ENCODE measurements around the gene SYNDIG1. TPM values are rescaled to one million over a fixed set of nuclear protein-coding genes. Genes with fewer than 3 reads are reported as not detected.

Gene SYNDIG1
- total and polyA plus RNA-seq, 2 of the 4 experiments (the other 2 are of a cell fraction) = not detected

DNA sequence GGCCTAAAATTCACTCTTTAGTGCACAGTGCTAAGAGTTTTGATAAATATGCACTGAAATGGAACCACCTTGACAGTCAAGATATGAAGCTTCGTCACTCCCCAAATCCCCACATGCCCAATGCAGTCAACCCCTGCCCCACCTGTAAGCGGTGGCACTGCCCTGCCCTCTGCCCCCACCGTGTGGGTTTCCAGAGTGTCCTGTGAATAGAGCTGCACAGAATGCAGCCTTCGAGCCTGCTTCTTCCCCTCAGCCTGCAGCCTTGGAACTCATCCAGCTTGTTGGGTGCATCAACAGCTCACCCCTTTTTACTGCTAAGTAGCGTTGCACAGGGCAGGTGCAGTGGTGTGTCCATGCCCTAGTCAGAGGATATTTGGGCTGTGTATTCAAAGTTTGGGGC, 216.3 kb downstream of the SYNDIG1 start:
- H2BK20ac ChIP-seq (ENCODE audit: low read depth, low read length) = no peak overlapping the region
- H3K4me2 ChIP-seq (ENCODE audit: low read depth, low read length) = no peak overlapping the region
- no peak overlapping the region for H3K9ac ChIP-seq (ENCODE audit: low read depth, low read length)
- H4K91ac ChIP-seq (ENCODE audit: insufficient read depth, low read depth, low read length) = no peak overlapping the region
- H2BK120ac ChIP-seq (ENCODE audit: low read depth, low read length) = no peak overlapping the region
- no peak overlapping the region for H3K4ac ChIP-seq (ENCODE audit: low read depth, low read length)
- H4K5ac ChIP-seq (ENCODE audit: low read depth, low read length) = no peak overlapping the region
- H3K9me3 ChIP-seq (ENCODE audit: control insufficient read depth, insufficient read depth, low read length) = no peaks in the 10 kb centered on the region
- H2AK9ac ChIP-seq (replicated peaks; ENCODE audit: low read depth, low read length, poor library complexity) = no peak overlapping the region
- H3K27ac ChIP-seq (ENCODE audit: insufficient read depth, low read length) = no peak overlapping the region
- ATAC-seq (ENCODE audit: low read depth) (no peak), DNase-seq (no peak)
- BruUV-seq (replicated peaks) = no TSS peak
- ChIA-PET CTCF (no interaction called here), POLR2A (ENCODE audit: unreplicated experiment) (no interaction called here)
- H4K20me1 ChIP-seq (ENCODE audit: insufficient read depth, low read length) = no peaks in the 10 kb centered on the region
- dilution Hi-C loops (cut with HindIII; ENCODE audit: low sequenced_read_pairs, unreplicated experiment) (no loop called here), in situ Hi-C loops (cut with MboI; ENCODE audit: low sequenced_read_pairs) (no loop called here), intact Hi-C loops (cut with micrococcal nuclease) (no loop called here)
- H3K56ac ChIP-seq (ENCODE audit: extremely low read depth, insufficient read depth, low read length) = no peak overlapping the region
- H2BK5ac ChIP-seq (ENCODE audit: low read depth, low read length, poor library complexity, severe bottlenecking) = no peak overlapping the region
- H3K18ac ChIP-seq (ENCODE audit: low read depth, low read length) = no peak overlapping the region
- 51% methylated on average over 3 of the region's 5 CpGs; no CpG with 5 or more reads in 1 of the 2 experiments for WGBS, 2 experiments (ENCODE audit: extremely low coverage in 2 of 2, insufficient read length in 1 of 2)
- H2AK5ac ChIP-seq (ENCODE audit: low read depth, low read length) = no peak overlapping the region
- H3K36me3 ChIP-seq (ENCODE audit: control insufficient read depth, insufficient read depth, low read length) = no peaks in the 10 kb centered on the region
- no peak overlapping the region for H3K23ac ChIP-seq (ENCODE audit: low read depth, low read length)
- no peaks in the 10 kb centered on the region for H3K9me1 ChIP-seq (ENCODE audit: insufficient read depth, low read length)
- H2AFZ ChIP-seq (replicated peaks; ENCODE audit: low read length, poor library complexity) = no peak overlapping the region
- no peaks in the 10 kb centered on the region for H3K4me1 ChIP-seq (ENCODE audit: control insufficient read depth, insufficient read depth, low read length)
- no peaks in the 10 kb centered on the region for H3K79me1 ChIP-seq (ENCODE audit: low read depth in 1 of 2, low read length in 2 of 2)
- no peak overlapping the region for H3K14ac ChIP-seq (replicated peaks; ENCODE audit: low read depth, low read length)
- peaks cover 10% of the 10 kb centered on the region for H3K27me3 ChIP-seq (ENCODE audit: control insufficient read depth, insufficient read depth, low read length)
- H4K8ac ChIP-seq (ENCODE audit: low read depth in 2 of 2, low read length in 2 of 2) = no peak overlapping the region
- TF ChIP-seq FOS (IDR thresholded peaks at IDR 0.05; ENCODE audit: low read depth, low read length) (no peak), BHLHE40 (IDR thresholded peaks at IDR 0.05; ENCODE audit: low read depth, low read length) (no peak), RAD21 (IDR thresholded peaks at IDR 0.05; ENCODE audit: low read length) (no peak), CEBPB (IDR thresholded peaks at IDR 0.05; ENCODE audit: low read depth, low read length) (no peak), CHD1 (IDR thresholded peaks at IDR 0.05; ENCODE audit: low read depth, low read length) (no peak), MAZ (IDR thresholded peaks at IDR 0.05; ENCODE audit: borderline replicate concordance, low read depth, low read length) (no peak)
- TF ChIP-seq, protein P1, sequence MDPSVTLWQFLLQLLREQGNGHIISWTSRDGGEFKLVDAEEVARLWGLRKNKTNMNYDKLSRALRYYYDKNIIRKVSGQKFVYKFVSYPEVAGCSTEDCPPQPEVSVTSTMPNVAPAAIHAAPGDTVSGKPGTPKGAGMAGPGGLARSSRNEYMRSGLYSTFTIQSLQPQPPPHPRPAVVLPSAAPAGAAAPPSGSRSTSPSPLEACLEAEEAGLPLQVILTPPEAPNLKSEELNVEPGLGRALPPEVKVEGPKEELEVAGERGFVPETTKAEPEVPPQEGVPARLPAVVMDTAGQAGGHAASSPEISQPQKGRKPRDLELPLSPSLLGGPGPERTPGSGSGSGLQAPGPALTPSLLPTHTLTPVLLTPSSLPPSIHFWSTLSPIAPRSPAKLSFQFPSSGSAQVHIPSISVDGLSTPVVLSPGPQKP (IDR thresholded peaks at IDR 0.05; ENCODE audit: borderline replicate concordance, low read depth, low read length) = no peak
- TF ChIP-seq, protein P2, sequence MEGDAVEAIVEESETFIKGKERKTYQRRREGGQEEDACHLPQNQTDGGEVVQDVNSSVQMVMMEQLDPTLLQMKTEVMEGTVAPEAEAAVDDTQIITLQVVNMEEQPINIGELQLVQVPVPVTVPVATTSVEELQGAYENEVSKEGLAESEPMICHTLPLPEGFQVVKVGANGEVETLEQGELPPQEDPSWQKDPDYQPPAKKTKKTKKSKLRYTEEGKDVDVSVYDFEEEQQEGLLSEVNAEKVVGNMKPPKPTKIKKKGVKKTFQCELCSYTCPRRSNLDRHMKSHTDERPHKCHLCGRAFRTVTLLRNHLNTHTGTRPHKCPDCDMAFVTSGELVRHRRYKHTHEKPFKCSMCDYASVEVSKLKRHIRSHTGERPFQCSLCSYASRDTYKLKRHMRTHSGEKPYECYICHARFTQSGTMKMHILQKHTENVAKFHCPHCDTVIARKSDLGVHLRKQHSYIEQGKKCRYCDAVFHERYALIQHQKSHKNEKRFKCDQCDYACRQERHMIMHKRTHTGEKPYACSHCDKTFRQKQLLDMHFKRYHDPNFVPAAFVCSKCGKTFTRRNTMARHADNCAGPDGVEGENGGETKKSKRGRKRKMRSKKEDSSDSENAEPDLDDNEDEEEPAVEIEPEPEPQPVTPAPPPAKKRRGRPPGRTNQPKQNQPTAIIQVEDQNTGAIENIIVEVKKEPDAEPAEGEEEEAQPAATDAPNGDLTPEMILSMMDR (conservative IDR thresholded peaks at IDR 0.05; ENCODE audit: low read depth, low read length) = no peak
- no peak overlapping the region for H3K4me3 ChIP-seq (ENCODE audit: insufficient read depth, low read depth, low read length)
- no peak overlapping the region for H2BK15ac ChIP-seq (ENCODE audit: low read depth, low read length)

Measured in IMR-90 (cell line).